Measurements from ENCODE around the gene GABRR1.

DNA sequence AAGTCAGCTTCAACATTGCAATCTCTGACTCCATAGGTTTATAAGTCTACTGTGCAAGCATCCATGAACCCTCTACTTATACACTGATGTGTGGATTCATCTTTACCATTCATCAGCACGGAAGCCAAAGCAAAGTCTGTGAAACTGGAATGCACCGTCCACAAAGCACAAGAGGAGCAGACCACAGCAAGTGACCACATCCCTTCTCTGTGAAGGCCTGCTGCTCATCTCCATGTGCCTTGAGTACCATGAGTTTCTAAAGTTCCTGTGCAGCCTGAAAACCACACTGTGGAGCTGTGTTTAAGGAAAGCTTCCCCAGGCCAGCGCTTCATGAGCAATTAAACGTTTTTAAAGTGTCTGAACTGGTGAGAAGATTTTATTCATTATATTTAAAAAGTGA, 20.0 kb downstream of the GABRR1 start:
- TF ChIP-seq, protein P1, sequence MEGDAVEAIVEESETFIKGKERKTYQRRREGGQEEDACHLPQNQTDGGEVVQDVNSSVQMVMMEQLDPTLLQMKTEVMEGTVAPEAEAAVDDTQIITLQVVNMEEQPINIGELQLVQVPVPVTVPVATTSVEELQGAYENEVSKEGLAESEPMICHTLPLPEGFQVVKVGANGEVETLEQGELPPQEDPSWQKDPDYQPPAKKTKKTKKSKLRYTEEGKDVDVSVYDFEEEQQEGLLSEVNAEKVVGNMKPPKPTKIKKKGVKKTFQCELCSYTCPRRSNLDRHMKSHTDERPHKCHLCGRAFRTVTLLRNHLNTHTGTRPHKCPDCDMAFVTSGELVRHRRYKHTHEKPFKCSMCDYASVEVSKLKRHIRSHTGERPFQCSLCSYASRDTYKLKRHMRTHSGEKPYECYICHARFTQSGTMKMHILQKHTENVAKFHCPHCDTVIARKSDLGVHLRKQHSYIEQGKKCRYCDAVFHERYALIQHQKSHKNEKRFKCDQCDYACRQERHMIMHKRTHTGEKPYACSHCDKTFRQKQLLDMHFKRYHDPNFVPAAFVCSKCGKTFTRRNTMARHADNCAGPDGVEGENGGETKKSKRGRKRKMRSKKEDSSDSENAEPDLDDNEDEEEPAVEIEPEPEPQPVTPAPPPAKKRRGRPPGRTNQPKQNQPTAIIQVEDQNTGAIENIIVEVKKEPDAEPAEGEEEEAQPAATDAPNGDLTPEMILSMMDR (IDR thresholded peaks at IDR 0.05 in 4 of 5, conservative IDR thresholded peaks at IDR 0.05 in 1 of 5), result no peak
- TF ChIP-seq POLR2A (IDR thresholded peaks at IDR 0.05), result no peak

Data from gastrocnemius medialis (tissue), 4 donors.